BE2C (cell line): ENCODE results near the gene IP6K3.

ENCODE experiments used
- DNase-seq: peaks from one replicate; pipeline ENCODE4 v3.0.0-alpha.2; 2020
- H3K27me3 ChIP-seq: fragments of 250-450 bp; sonication (Bioruptor Pico); 2 replicates; pipeline ENCODE4 v1.5.1; 2020; ENCODE audit warnings: mild to moderate bottlenecking
- H3K36me3 ChIP-seq: fragments of 250-450 bp; sonication (Bioruptor Pico); 2 replicates; pipeline ENCODE4 v1.5.1; 2020; ENCODE audit warnings: mild to moderate bottlenecking
- H3K4me1 ChIP-seq: fragments of 250-450 bp; sonication (Bioruptor Pico); 2 replicates; pipeline ENCODE4 v1.5.1; 2020
- H3K4me3 ChIP-seq: 2 replicates; pipeline ENCODE4 v1.5.1; 2011; ENCODE audit warnings: low read depth, low read length
- H3K9me3 ChIP-seq: fragments of 250-450 bp; sonication (Bioruptor Pico); 2 replicates; pipeline ENCODE4 v1.5.1; 2020
- CTCF ChIP-seq: IDR thresholded peaks from 2 replicates; pipeline ENCODE4 v1.5.1; 2012; ENCODE audit warnings: mild to moderate bottlenecking, low read depth, low read length

The IP6K3 gene

DNA sequence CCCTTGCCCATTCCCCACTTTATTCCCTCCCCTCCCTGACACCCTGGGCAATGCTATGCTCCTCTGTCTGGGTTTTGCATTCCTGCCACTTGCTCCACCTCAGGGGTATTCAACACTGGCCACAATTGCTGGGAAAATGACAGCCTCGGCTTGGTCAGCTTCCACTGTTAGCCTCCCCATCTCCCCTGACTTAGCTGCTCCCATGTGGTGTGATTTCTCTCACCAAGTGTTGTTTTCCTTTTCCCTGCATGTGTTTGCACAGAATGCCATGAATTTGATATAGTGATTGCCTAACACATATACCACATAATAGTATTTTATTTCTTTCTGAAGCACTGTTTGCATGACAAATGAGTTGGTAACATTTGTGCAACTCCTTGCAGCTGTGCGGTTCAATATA, 43.7 kb upstream of the IP6K3 start:
- Histone ChIP-seq H3K4me1 (peaks cover 12% of the 10 kb centered on the region), H3K4me3 (no peak overlapping the region), H3K36me3 (no peaks in the 10 kb centered on the region), H3K9me3 (no peaks in the 10 kb centered on the region), H3K27me3 (no peaks in the 10 kb centered on the region)
- no peak for DNase-seq
- no peak for TF ChIP-seq CTCF

- Histone ChIP-seq H3K27me3 (no peaks in the 10 kb centered on the region), H3K4me3 (peak overlapping the region; percentile 21), H3K4me1 (peaks cover 6% of the 10 kb centered on the region; the same call in 1 of the 2 replicates), H3K9me3 (no peaks in the 10 kb centered on the region), H3K36me3 (no peaks in the 10 kb centered on the region)
- no peak for TF ChIP-seq CTCF
- DNase-seq, result no peak
These were observed 42.8 kb upstream of the IP6K3 start for GRCh38 chr6:33789550-33789895.

DNA sequence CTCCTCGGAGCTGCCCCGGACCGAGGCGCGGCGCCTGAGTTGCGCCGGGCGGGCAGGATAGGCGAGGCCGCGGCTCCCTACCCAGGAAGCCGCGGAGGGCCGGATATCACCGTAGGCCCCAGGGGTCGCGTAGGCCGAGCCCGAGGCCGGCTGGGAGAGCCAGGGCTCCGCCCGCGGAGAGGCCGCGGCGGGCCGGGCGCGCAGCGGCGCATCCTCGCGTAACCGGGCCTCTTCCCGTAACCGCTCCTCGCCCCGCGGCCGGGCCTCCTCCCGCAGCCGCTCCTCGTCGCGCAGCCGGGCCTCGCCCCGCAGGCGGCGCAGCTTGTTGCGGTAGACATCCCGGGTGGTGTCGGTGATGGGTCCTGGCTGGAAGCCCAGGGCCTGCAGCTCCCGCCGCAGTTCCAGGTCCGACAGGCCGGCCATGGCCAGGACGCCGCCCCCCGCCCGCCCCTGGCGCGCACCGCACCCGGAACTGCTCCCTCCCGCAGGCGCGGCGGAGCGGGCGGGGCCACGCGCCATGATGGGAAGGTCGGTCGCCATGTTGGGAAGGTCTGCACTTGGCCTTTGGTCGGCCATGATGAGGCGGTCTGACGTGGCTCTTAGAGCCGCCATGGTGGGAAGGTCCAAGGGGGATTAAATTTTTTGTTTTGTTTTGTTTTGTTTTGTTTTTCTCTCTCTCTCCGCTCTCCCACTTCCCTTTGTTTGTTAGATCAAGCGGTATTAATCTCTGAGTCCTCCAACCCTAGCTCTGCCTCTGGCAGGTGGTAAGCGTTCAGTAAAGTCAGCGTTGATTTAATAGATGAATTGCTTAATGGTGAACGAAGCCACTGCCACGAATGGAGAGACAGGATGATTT, 42.2 kb upstream of the IP6K3 start, which contains the start of gene LEMD2:
TSS of gene LEMD2 (minus strand) at position 437 of the 856 bp plus-strand sequence. CDS start at position 423, 14 bp downstream.
- peak; percentile 95 for DNase-seq
- Histone ChIP-seq H3K36me3 (peaks cover 2% of the 10 kb centered on the region), H3K27me3 (no peaks in the 10 kb centered on the region), H3K9me3 (no peaks in the 10 kb centered on the region), H3K4me1 (peaks cover 6% of the 10 kb centered on the region; the same call in 1 of the 2 replicates), H3K4me3 (peak within 1 kb of the TSS; percentile 62)
- TF ChIP-seq CTCF, result no peak

DNA sequence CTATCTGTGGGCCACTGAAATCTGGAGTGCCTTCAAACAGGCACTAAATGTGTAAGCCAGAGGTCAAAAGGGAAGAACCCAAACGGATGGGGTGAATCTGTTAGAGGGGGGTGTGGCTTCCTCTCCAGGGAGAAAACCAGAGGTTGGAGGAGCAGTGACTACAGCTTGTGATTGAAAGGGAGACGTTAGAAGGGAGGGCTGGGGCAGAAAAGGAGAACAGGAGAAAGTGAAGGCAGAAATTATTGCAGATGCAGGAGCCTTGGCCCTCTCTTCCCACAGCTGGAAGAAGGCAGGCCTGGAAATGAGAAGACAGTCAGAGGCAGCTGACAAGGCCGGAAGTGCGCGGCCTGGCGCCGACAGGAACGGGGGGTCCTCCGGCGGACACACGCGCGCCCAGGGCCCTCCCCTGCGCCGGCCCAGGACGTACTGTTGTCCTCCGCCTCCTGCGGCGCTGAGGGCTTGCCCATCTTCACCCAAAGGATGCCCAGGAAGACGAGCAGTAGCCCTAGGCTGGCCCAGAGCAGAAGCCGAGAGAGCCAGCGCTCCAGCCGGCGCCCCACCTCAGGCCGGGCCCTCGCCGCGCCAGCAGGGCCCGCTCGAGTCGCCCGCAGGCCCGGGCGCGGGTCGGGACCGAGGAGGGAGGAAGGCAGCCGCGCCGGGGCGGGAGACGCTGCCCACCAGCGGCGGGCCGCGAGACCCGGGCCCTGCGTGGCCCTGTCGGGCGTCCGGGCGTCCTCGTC, 41.4 kb upstream of the IP6K3 start:
- Histone ChIP-seq H3K9me3 (no peaks in the 10 kb centered on the region), H3K27me3 (no peaks in the 10 kb centered on the region), H3K36me3 (peaks cover 10% of the 10 kb centered on the region), H3K4me3 (peak overlapping the region; percentile 62), H3K4me1 (peaks cover 6% of the 10 kb centered on the region; the same call in 1 of the 2 replicates)
- no peak for TF ChIP-seq CTCF
- peak; percentile 72 for DNase-seq

DNA sequence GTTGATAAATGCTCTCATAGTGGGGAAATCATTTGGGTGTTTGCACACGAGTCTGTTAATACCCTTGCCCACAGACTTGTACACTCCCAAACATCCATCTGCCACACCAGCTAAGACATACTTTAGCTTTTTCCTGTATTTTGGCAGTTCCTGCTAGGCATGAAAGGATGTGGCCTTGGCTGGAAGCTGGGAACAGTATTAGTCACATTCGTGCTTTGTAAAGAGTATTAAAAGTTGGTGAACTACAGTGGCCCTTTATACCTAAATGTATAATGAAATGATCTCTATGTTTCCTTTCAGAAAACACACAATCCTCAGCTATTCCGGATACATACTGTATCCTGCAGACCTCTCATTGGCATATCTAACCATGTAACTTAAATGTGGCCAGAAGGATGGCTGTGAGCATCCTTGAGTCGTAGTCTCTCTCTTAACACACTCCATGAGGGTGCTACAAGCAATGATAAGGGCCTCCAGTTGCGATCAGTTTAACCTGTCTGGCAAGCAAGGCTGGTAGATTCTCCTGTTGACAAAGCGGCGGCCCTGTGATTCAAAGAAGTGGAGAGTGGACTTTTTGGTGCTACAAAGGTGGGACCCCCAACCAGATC, 40.7 kb upstream of the IP6K3 start:
- TF ChIP-seq CTCF, result no peak
- Histone ChIP-seq H3K4me1 (peaks cover 5% of the 10 kb centered on the region; the same call in 1 of the 2 replicates), H3K9me3 (no peaks in the 10 kb centered on the region), H3K27me3 (no peaks in the 10 kb centered on the region), H3K36me3 (peaks cover 17% of the 10 kb centered on the region), H3K4me3 (peak overlapping the region; percentile 62)
- no peak for DNase-seq
